Subcutaneous abdominal adipose tissue (tissue), 5 donors: ENCODE measurements around the gene CSF1.

ENCODE experiments used
- H3K27ac ChIP-seq: one replicate; pipeline ENCODE4 v1.7.0; 2013; ENCODE audit warnings: low read depth, mild to moderate bottlenecking, inconsistent platforms, low read length, moderate library complexity
- H3K27me3 ChIP-seq, 5 donors: one replicate each; pipeline ENCODE4 v1.7.0; 2013; ENCODE audit warnings: low read length in 5 of 5, inconsistent platforms in 1 of 5; ENCODE audit not compliant: control insufficient read depth in 5 of 5, insufficient read depth in 4 of 5
- H3K36me3 ChIP-seq, 5 donors: one replicate each; pipeline ENCODE4 v1.7.0; 2013; ENCODE audit warnings: low read length in 5 of 5; ENCODE audit not compliant: control insufficient read depth in 5 of 5, insufficient read depth in 5 of 5
- H3K4me1 ChIP-seq, 5 donors: one replicate each; pipeline ENCODE4 v1.7.0; 2013; ENCODE audit warnings: low read length in 5 of 5, mild to moderate bottlenecking in 3 of 5, moderate library complexity in 1 of 5; ENCODE audit not compliant: control insufficient read depth in 5 of 5, insufficient read depth in 5 of 5
- H3K4me3 ChIP-seq, 5 donors: one replicate each; pipeline ENCODE4 v1.7.0; 2013; ENCODE audit warnings: low read length in 5 of 5, low read depth in 1 of 5
- H3K9ac ChIP-seq, 5 donors: one replicate each; pipeline ENCODE4 v1.7.0; 2013; ENCODE audit warnings: low read length in 5 of 5, mild to moderate bottlenecking in 4 of 5, moderate library complexity in 3 of 5
- H3K9me3 ChIP-seq, 5 donors: one replicate each; pipeline ENCODE4 v1.7.0; 2013; ENCODE audit warnings: low read length in 5 of 5; ENCODE audit not compliant: control insufficient read depth in 5 of 5
- donor health status: healthy.
- donor health status: healthy.
- donor health status: healthy.
- donor health status: healthy.
- donor health status: healthy.

CSF1 gene

DNA sequence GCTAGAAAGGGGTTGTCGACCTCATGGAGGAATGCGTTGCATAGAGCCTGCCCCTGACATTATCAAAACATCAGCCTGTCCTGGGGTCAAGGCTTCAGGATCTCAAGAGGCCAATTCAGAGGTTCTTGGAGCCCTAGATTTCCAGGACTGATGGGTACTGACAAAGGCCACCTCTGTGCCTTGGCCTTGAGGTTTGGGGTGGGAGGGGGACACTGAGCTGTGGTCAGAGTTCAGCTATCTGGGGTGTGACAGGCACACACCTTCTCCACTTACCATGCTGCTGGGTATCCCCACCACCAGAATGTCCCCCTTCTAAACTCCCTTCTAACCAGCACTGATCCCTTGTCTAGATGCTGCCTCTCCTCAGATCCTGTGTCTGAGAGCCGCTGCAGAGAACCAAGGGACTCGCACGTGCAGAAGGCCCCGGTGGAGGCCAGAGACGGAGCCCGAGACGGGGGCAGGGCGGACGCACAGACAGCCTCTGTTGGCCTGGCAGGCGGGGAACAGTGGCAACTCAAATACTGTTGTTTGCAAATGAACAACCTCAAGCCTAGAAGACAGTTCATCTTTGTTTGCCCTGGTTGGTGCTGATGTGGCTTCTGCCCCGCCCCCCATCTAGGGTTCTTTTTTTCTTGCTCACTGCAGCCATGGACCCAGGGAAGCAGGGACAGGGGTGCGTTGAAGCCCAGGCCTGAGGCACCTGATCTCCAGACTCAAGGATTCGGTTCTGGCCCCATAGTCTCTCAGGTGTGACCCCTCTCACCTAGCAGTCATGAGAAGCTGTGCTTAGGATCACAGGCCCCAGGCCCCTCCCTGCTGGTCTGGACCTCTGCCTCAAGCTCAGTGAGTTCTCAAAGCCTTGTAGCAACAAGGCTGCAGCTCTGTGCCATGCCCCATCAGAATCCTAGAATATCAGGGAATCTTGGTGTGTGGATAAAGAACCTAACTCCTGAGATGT, 28.1 kb upstream of the CSF1 start:
- peak overlapping the region; percentile 71 for H3K27ac ChIP-seq
- H3K27me3 ChIP-seq, result no peaks in the 10 kb centered on the region
- no peak overlapping the region for H3K9ac ChIP-seq
- no peak overlapping the region for H3K4me3 ChIP-seq
- no peaks in the 10 kb centered on the region for H3K9me3 ChIP-seq
- H3K36me3 ChIP-seq, result no peaks in the 10 kb centered on the region
- H3K4me1 ChIP-seq, result peaks cover 17 to 61% (median 52%) of the 10 kb centered on the region in 5 donors

GRCh38 chr1:109883248-109883955, 27.2 kb upstream of the CSF1 start:
- H3K9ac ChIP-seq, result peak overlapping the region in 4 of 5 donors; percentile 4 to 54 (median 35)
- peak overlapping the region; percentile 71 for H3K27ac ChIP-seq
- H3K4me1 ChIP-seq, result peaks cover 16 to 53% (median 46%) of the 10 kb centered on the region in 5 donors
- no peaks in the 10 kb centered on the region for H3K36me3 ChIP-seq
- no peaks in the 10 kb centered on the region for H3K9me3 ChIP-seq
- H3K27me3 ChIP-seq, result no peaks in the 10 kb centered on the region
- peak overlapping the region in 1 of 5 donors; percentile 43 for H3K4me3 ChIP-seq

DNA sequence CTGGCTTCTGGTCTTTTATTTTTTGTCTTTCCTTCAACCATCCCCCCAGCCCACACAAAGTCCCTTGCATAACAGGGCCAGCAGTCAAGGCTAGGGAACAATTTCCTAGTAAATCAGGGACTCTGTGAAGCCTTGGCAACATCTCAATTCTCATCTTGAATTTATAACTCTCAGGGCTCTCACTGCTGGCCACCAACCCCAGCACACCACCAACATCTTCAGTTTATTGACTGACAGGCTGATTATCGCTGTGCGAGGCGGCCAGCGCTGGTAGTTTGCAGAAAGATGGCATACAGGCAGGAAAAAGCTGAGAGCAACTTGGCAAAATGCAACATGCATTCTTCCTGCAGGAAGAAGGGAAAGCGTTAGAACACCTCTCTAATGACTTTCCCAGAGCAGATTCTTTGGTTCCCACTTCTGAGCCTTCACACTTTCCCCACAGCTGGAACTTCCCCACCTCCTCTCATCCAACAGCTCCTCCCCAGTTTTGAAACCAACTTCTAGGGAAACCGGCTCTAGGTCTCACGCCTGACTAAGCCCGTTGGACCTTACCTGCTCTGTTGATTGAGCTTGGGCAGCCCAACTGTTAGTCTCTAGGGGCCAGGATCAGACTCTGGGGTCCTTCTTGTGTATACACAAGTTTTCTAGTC, 26.3 kb upstream of the CSF1 start:
- Histone ChIP-seq H3K36me3 (no peaks in the 10 kb centered on the region), H3K27ac (peak overlapping the region; percentile 71), H3K9ac (peak overlapping the region in 3 of 5 donors; percentile 4 to 39 (median 36)), H3K4me1 (peaks cover 16 to 49% (median 37%) of the 10 kb centered on the region in 5 donors), H3K4me3 (peak overlapping the region in 1 of 5 donors; percentile 43), H3K9me3 (no peaks in the 10 kb centered on the region), H3K27me3 (no peaks in the 10 kb centered on the region)

DNA sequence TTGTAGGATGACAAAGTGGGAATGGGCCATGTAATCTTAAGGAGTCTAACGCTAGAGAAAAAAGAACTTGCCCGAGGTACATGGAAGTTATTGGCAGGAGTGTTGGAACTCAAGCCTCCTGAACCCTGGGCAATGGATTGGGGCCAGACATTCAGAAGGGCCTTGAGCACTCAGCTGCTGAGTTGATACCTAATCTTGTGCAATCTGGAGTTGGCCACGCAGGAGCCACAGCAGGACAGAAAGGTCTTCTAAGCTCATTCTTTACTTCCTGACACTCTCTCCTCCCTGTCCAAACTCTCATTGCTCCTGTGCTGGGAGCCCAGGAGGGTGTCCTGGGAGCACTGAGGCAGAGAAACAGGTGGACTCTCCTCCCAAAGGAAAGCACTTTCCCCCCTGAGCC, 25.1 kb upstream of the CSF1 start:
- no peaks in the 10 kb centered on the region for H3K27me3 ChIP-seq
- no peak overlapping the region for H3K27ac ChIP-seq
- no peaks in the 10 kb centered on the region for H3K36me3 ChIP-seq

DNA sequence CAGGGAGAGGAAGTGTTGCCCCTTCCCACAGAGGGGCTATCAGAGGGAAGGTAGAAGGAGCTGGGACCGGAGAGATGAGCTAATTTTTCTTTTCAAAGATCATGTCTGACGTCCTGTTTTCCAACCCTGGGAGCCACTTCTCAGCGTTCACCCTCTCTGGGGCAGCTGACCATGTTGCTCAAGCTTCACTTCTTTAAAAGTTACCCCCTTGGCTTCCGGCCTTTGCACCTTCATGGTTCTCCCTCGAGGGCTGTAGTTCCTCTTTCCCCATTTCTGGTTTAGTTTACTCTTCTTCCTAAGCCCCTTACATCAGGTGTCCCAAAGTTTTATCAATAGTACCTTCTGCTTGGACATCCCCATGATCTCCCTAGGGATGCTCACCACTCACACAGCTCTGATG, 23.8 kb upstream of the CSF1 start:
- H3K9me3 ChIP-seq, result no peaks in the 10 kb centered on the region
- H3K27ac ChIP-seq, result no peak overlapping the region
- no peaks in the 10 kb centered on the region for H3K27me3 ChIP-seq
- peaks cover 16 to 43% (median 36%) of the 10 kb centered on the region in 5 donors for H3K4me1 ChIP-seq
- no peak overlapping the region for H3K9ac ChIP-seq
- no peak overlapping the region for H3K4me3 ChIP-seq
- no peaks in the 10 kb centered on the region for H3K36me3 ChIP-seq

More for the DNA sequence above, 25.1 kb upstream of the CSF1 start:
- Histone ChIP-seq H3K9ac (no peak overlapping the region), H3K4me1 (peaks cover 16 to 49% (median 35%) of the 10 kb centered on the region in 5 donors), H3K9me3 (no peaks in the 10 kb centered on the region), H3K4me3 (no peak overlapping the region)

GRCh38 chr1:109887271-109887670, 23.4 kb upstream of the CSF1 start:
- Histone ChIP-seq H3K9me3 (no peaks in the 10 kb centered on the region), H3K4me3 (no peak overlapping the region), H3K9ac (no peak overlapping the region), H3K4me1 (peaks cover 19 to 43% (median 36%) of the 10 kb centered on the region in 5 donors), H3K27ac (no peak overlapping the region), H3K27me3 (no peaks in the 10 kb centered on the region), H3K36me3 (no peaks in the 10 kb centered on the region)

DNA sequence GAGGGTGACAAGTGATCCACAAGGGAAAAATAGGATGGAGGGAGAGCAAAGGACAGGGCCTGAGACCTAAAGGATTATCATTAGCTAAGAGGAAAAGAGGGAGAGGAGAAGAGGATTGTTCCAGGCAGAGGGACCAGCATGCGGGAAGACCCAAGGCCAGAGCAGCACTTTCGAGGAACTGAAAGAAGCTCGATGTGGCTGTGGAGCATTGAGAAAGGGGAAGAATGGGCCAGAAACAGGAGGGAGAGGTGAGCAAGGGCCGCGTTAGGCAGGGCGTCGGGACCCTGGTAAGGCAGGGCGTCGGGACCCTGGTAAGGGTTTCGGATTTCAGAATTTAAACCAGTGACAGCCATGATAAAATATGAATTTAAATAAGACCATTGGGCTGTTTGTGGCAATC, 22.8 kb upstream of the CSF1 start:
- H3K27me3 ChIP-seq, result no peaks in the 10 kb centered on the region
- peaks cover 18 to 43% (median 37%) of the 10 kb centered on the region in 5 donors for H3K4me1 ChIP-seq
- no peaks in the 10 kb centered on the region for H3K9me3 ChIP-seq
- no peaks in the 10 kb centered on the region for H3K36me3 ChIP-seq
- no peak overlapping the region for H3K4me3 ChIP-seq
- H3K9ac ChIP-seq, result no peak overlapping the region
- no peak overlapping the region for H3K27ac ChIP-seq

- no peaks in the 10 kb centered on the region for H3K36me3 ChIP-seq
- H3K4me1 ChIP-seq, result peaks cover 9 to 36% (median 34%) of the 10 kb centered on the region in 5 donors
- no peak overlapping the region for H3K4me3 ChIP-seq
- H3K27me3 ChIP-seq, result no peaks in the 10 kb centered on the region
- H3K9me3 ChIP-seq, result no peaks in the 10 kb centered on the region
- H3K9ac ChIP-seq, result no peak overlapping the region
- no peak overlapping the region for H3K27ac ChIP-seq
Measured at GRCh38 chr1:109889094-109889493, 21.6 kb upstream of the CSF1 start.

DNA sequence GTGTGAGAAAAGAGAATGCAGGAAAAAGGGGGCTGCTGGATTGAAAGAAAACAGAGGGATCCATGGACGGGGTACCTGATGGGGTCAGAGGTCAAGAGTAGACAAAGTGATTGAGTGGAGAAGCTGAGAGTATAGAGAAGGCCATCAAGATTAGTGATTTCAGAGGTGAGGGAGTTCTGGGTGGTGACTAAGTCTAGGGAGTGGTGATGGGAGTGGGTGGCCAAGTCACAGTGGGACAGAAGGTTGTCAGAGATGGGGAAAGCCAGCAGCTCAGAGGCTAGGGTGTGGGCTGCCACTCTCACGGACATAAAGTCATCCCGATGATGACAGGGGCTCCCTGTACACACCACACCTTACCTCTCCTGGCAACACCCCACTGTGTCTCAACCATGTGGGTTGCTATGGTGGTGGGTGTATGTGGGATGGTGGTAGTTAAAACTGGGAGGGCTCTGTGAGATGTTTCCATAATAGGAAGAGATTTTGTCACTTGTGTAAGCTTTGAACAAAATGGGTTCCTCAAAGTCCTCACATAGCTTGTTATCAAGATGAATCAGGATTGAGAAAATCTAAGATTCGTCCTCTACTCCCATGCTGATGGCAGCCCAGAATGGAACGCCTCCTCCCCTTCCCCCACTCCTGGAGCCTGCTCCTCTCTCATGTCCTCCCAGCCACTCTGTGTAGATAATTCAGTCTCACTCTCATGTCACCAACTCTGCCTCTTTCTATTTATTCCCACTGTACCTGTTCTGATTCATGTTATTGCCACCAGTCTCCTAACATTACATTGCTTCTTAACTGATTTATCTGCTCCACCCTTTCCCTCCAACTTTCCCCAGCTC, 20.3 kb upstream of the CSF1 start:
- Histone ChIP-seq H3K4me3 (no peak overlapping the region), H3K27ac (no peak overlapping the region), H3K27me3 (peaks cover 0 to 4% (median 0%) of the 10 kb centered on the region in 5 donors), H3K9ac (no peak overlapping the region), H3K36me3 (no peaks in the 10 kb centered on the region), H3K9me3 (no peaks in the 10 kb centered on the region), H3K4me1 (peaks cover 6 to 39% (median 25%) of the 10 kb centered on the region in 5 donors)
